ENCODE results near the gene CNST. TPM values are rescaled to one million over a fixed set of nuclear protein-coding genes. Genes with fewer than 3 reads are reported as not detected.
A peak's percentile ranks its signal among the peaks of the same experiment; 100 is the strongest.
"Not testable (repeated sequence)": the region's sequence is repeated elsewhere in the genome, so short reads cannot be mapped to it uniquely, and the experiment has no call there.

CNST gene
- total and polyA plus RNA-seq, 2 of the 13 experiments (the other 11 are each of a cell fraction or from before 2014, with no cell fraction given) = 6.3 to 12.4 TPM

DNA sequence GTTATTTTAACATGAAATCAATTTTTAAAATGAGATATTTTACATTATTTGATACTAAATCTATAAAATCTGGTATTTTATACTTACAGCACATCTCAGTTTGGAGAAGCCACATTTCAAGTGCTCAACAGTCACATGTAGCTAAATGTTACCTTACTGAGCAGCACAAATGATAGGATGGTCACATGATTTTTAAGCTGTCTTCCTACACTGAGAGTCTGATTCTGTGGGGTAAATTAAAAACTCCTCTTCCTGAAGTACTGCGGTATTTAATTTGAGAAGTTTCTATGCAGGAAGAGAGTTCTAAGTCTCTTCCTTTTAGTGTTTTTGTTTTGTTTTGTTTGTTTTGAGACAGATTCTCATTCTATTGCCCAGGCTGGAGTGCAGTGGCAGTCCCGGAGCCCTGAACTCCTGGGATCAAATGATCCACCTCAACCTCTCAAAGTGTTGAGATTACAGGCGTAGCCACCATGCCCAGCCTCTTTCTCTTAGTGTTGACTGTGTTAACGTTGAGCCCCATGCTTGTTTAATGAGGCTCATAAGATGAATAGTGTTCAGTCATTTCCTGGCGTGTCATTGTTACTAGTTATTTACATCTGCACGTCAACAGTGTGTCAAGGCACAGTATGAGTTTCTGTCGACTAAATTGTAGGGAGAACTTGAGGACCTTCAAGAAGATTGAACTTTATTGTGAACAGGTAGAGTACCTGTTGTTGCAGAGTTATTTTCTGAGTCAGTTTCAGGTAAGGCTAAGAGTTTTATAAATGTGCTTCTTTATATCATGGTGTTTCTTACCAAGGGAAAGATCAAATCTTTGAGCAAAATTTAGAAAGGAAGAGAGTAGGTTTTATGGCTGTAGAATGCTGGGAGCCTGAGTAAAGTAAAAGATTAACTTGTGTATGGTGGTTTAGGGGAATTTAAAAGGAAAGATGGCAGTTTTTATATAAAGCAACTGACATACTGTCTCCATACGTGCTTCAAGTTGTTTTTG, 3.3 kb downstream of the CNST start:
- peak overlapping the region; percentile 16; the same call in 1 of the 2 replicates for H3K9ac ChIP-seq (ENCODE audit: insufficient read depth, low read depth, low read length)
- H3K36me3 ChIP-seq (replicated peaks in 1 of 2; ENCODE audit: control insufficient read depth in 1 of 2, insufficient read depth in 2 of 2, low read length in 2 of 2) = no peaks in the 10 kb centered on the region; a peak in 1 of 5 replicates
- in situ Hi-C loops (cut with HindIII; ENCODE audit: extremely low pct_ligation_motif_present, low pct_unique_long_range_greater_than_20kb) = no loop called here
- no peak for DNase-seq (ENCODE audit: low spot score)
- POLR2A ChIA-PET = no interaction called here
- intact Hi-C loops (cut with micrococcal nuclease; ENCODE audit: unreplicated experiment) = loop anchor here (5.0 kb wide), 1 partner anchor 33 kb away; no protein-coding TSS in a partner anchor
- no peak for FAIRE-seq
- no peaks in the 10 kb centered on the region; a peak in 1 of 5 replicates for H3K27me3 ChIP-seq (ENCODE audit: control insufficient read depth in 1 of 2, insufficient read depth in 2 of 2, low read length in 2 of 2)
- no TSS peak for BruUV-seq (replicated peaks)
- no peak overlapping the region for H2AFZ ChIP-seq (ENCODE audit: low read length)
- no peak overlapping the region for H3K4me3 ChIP-seq (replicated peaks in 1 of 3; ENCODE audit: insufficient read depth in 1 of 3, low read depth in 2 of 3, low read length in 3 of 3)
- H3K9me3 ChIP-seq (ENCODE audit: low read length) = no peaks in the 10 kb centered on the region
- CTCF ChIA-PET (ENCODE audit: low intra/inter-chr PET ratio, low total read pairs) = no interaction called here
- TF ChIP-seq PHF20 (CRISPR knock-in tag; IDR thresholded peaks at IDR 0.05) = no peak
- no peak for TF ChIP-seq SAFB2 (CRISPR knock-in tag; IDR thresholded peaks at IDR 0.05; ENCODE audit: borderline replicate concordance, low read depth)
- TF ChIP-seq FOSL2 (CRISPR knock-in tag; IDR thresholded peaks at IDR 0.05) = 0 out of 2 replicates have a peak, but pooled peaks have one; percentile 14
- no peak overlapping the region for H3K27ac ChIP-seq (ENCODE audit: extremely low read length, insufficient read depth, low read length)
- WGBS (ENCODE audit: low lambda C conversion rate) = 66% methylated on average over 8 of the region's 8 CpGs
- ATAC-seq = no peak
- H3K4me2 ChIP-seq (ENCODE audit: low read depth, low read length) = peak overlapping the region; percentile 16
- peaks cover 67% of the 10 kb centered on the region for H3K79me2 ChIP-seq (ENCODE audit: insufficient read depth, low read length)
- H3K4me1 ChIP-seq (ENCODE audit: insufficient read depth, low read length) = peaks cover 39% of the 10 kb centered on the region
- H4K20me1 ChIP-seq (ENCODE audit: insufficient read depth, low read length) = 0 out of 2 replicates have a peak, but pooled peaks cover 1% of the 10 kb centered on the region

DNA sequence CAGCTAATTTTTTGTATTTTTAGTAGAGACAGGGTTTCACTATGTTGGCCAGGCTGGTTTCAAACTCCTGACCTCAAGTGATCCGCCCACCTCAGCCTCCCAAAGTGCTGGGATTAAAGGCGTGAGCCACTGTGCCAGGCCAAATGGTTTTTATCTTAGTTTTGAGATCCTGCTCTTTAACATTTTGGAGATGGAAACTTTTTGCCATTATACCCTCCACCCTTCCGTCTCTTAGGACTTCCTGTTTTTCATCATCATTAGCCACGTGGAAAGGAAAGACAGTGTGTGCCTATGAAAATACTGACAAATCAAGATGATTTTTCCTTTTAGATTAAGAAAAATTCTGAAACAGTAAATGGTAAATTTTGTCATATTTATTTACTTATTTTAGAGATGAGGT, 5.1 kb downstream of the CNST start:
- in situ Hi-C loops (cut with HindIII; ENCODE audit: extremely low pct_ligation_motif_present, low pct_unique_long_range_greater_than_20kb); H3K27ac ChIP-seq (ENCODE audit: extremely low read length, insufficient read depth, low read length); CTCF ChIA-PET (ENCODE audit: low intra/inter-chr PET ratio, low total read pairs); ATAC-seq; FAIRE-seq; H3K4me2 ChIP-seq (ENCODE audit: low read depth, low read length); H3K36me3 ChIP-seq (replicated peaks in 1 of 2; ENCODE audit: control insufficient read depth in 1 of 2, insufficient read depth in 2 of 2, low read length in 2 of 2); DNase-seq (ENCODE audit: low spot score); H3K4me3 ChIP-seq (replicated peaks in 1 of 3; ENCODE audit: insufficient read depth in 1 of 3, low read depth in 2 of 3, low read length in 3 of 3); H3K9me3 ChIP-seq (ENCODE audit: low read length); intact Hi-C loops (cut with micrococcal nuclease; ENCODE audit: unreplicated experiment); H4K20me1 ChIP-seq (ENCODE audit: insufficient read depth, low read length); H3K9ac ChIP-seq (ENCODE audit: insufficient read depth, low read depth, low read length); H2AFZ ChIP-seq (ENCODE audit: low read length); H3K27me3 ChIP-seq (ENCODE audit: control insufficient read depth in 1 of 2, insufficient read depth in 2 of 2, low read length in 2 of 2); BruUV-seq (replicated peaks): not testable (repeated sequence)
- H3K4me1 ChIP-seq (ENCODE audit: insufficient read depth, low read length) = peaks cover 35% of the 10 kb centered on the region
- H3K79me2 ChIP-seq (ENCODE audit: insufficient read depth, low read length) = peaks cover 59% of the 10 kb centered on the region
- POLR2A ChIA-PET = interaction anchor here (1.9 kb wide), 1 partner anchor 11 kb away, joined by 8 read pairs; no protein-coding TSS in a partner anchor
- 93% methylated on average over 4 of the region's 4 CpGs for WGBS (ENCODE audit: low lambda C conversion rate)

Measured in HepG2 (cell line).